H9 (cell line): ENCODE measurements around the gene PUS7. TPM values are rescaled to one million over a fixed set of nuclear protein-coding genes. Genes with fewer than 3 reads are reported as not detected.

Experiments
- DNase-seq: peaks from one replicate; pipeline ENCODE4 v3.0.0-alpha.2; 2017
- H2AFZ ChIP-seq: one replicate; pipeline ENCODE4 v1.6.1; 2013; ENCODE audit warnings: mild to moderate bottlenecking, low read length, control low read depth, moderate library complexity
- H2AK5ac ChIP-seq: 2 replicates; pipeline ENCODE4 v1.6.1; 2013; ENCODE audit warnings: low read length, control low read depth, mixed read lengths; ENCODE audit not compliant: insufficient read length
- H2BK120ac ChIP-seq: one replicate; pipeline ENCODE4 v1.6.1; 2013; ENCODE audit warnings: low read depth, mild to moderate bottlenecking, low read length, control low read depth, inconsistent platforms; ENCODE audit not compliant: poor library complexity, severe bottlenecking
- H2BK12ac ChIP-seq: 2 replicates; pipeline ENCODE4 v1.6.1; 2013; ENCODE audit warnings: low read length, control low read depth, mixed read lengths, low read depth; ENCODE audit not compliant: insufficient read length
- H2BK15ac ChIP-seq: 2 replicates; pipeline ENCODE4 v1.6.1; 2013; ENCODE audit warnings: low read depth, low read length, control low read depth
- H2BK20ac ChIP-seq: one replicate; pipeline ENCODE4 v1.6.1; 2013; ENCODE audit warnings: low read depth, mild to moderate bottlenecking, low read length, control low read depth, inconsistent platforms; ENCODE audit not compliant: poor library complexity, severe bottlenecking
- H2BK5ac ChIP-seq: 2 replicates; pipeline ENCODE4 v1.6.1; 2013; ENCODE audit warnings: low read length, control low read depth, mixed read lengths; ENCODE audit not compliant: insufficient read length
- H3K14ac ChIP-seq: 2 replicates; pipeline ENCODE4 v1.6.1; 2013; ENCODE audit warnings: low read length, control low read depth; ENCODE audit not compliant: insufficient read depth
- H3K18ac ChIP-seq: 2 replicates; pipeline ENCODE4 v1.6.1; 2013; ENCODE audit warnings: low read depth, mild to moderate bottlenecking, mixed read lengths, low read length, control low read depth; ENCODE audit not compliant: insufficient read length
- H3K23ac ChIP-seq: 2 replicates; pipeline ENCODE4 v1.6.1; 2013; ENCODE audit warnings: low read length, control low read depth, mixed read lengths, low read depth; ENCODE audit not compliant: insufficient read length
- H3K23me2 ChIP-seq: 2 replicates; pipeline ENCODE4 v1.6.1; 2013; ENCODE audit warnings: low read depth, mild to moderate bottlenecking, mixed read lengths, low read length, control low read depth; ENCODE audit not compliant: insufficient read length, poor library complexity, severe bottlenecking
- H3K27ac ChIP-seq: 2 replicates; pipeline ENCODE4 v1.5.1; 2013; ENCODE audit warnings: low read length, control low read depth, mixed read lengths, low read depth; ENCODE audit not compliant: insufficient read length
- H3K27me3 ChIP-seq: 2 replicates; pipeline ENCODE4 v1.6.1; 2013; ENCODE audit warnings: low read length, control low read depth, inconsistent platforms; ENCODE audit not compliant: insufficient read depth
- H3K4ac ChIP-seq: 2 replicates; pipeline ENCODE4 v1.6.1; 2013; ENCODE audit warnings: low read depth, mild to moderate bottlenecking, control low read depth, inconsistent platforms, low read length, moderate library complexity
- H3K4me1 ChIP-seq: 2 replicates; pipeline ENCODE4 v1.6.1; 2013; ENCODE audit warnings: low read length, control low read depth, inconsistent platforms; ENCODE audit not compliant: insufficient read depth
- H3K4me2 ChIP-seq: 2 replicates; pipeline ENCODE4 v1.6.1; 2013; ENCODE audit warnings: low read length, control low read depth, mixed read lengths; ENCODE audit not compliant: insufficient read length, insufficient read depth
- H3K56ac ChIP-seq: 2 replicates; pipeline ENCODE4 v1.6.1; 2013; ENCODE audit warnings: low read depth, mild to moderate bottlenecking, mixed read lengths, low read length, control low read depth; ENCODE audit not compliant: insufficient read length
- H3K79me1 ChIP-seq: 2 replicates; pipeline ENCODE4 v1.6.1; 2013; ENCODE audit warnings: low read depth, mild to moderate bottlenecking, moderate library complexity, low read length, control low read depth, inconsistent platforms; ENCODE audit not compliant: insufficient read depth, poor library complexity, severe bottlenecking
- H3K79me2 ChIP-seq: 2 replicates; pipeline ENCODE4 v1.6.1; 2013; ENCODE audit warnings: low read length, control low read depth, inconsistent platforms; ENCODE audit not compliant: insufficient read depth
- H3K9ac ChIP-seq: 2 replicates; pipeline ENCODE4 v1.6.1; 2013; ENCODE audit warnings: low read length, control low read depth, mixed read lengths; ENCODE audit not compliant: insufficient read length; ENCODE audit errors: extremely low read depth
- H3K9me3 ChIP-seq: one replicate; pipeline ENCODE4 v1.6.1; 2013; ENCODE audit warnings: low read depth, low read length, inconsistent platforms; ENCODE audit not compliant: control insufficient read depth
- H3T11ph ChIP-seq: one replicate; pipeline ENCODE4 v1.6.1; 2013; ENCODE audit warnings: mild to moderate bottlenecking, low read length, control low read depth, inconsistent platforms
- H4K20me1 ChIP-seq: one replicate; pipeline ENCODE4 v1.6.1; 2013; ENCODE audit not compliant: control insufficient read depth, insufficient read length, insufficient read depth
- H4K5ac ChIP-seq: 2 replicates; pipeline ENCODE4 v1.6.1; 2013; ENCODE audit warnings: low read depth, mild to moderate bottlenecking, mixed read lengths, low read length, control low read depth; ENCODE audit not compliant: insufficient read length
- H4K8ac ChIP-seq: replicated peaks from 2 replicates; pipeline ENCODE4 v1.6.1; 2013; ENCODE audit warnings: low read length, control low read depth, mixed read lengths, low read depth; ENCODE audit not compliant: insufficient read length
- H4K91ac ChIP-seq: 2 replicates; pipeline ENCODE4 v1.6.1; 2013; ENCODE audit warnings: low read depth, mild to moderate bottlenecking, moderate library complexity, mixed read lengths, low read length, control low read depth; ENCODE audit not compliant: insufficient read length
- H3K27ac Mint-ChIP-seq, 3 experiments: 2 replicates in 2 of 3; 3 replicates in 1 of 3; pipeline ENCODE4 v1.8.0; 2020 to 2021; ENCODE audit warnings: mixed read lengths in 3 of 3, mild to moderate bottlenecking in 1 of 3, moderate library complexity in 1 of 3
- H3K27me3 Mint-ChIP-seq: 2 replicates; pipeline ENCODE4 v1.8.0; 2021; ENCODE audit warnings: low read depth, mild to moderate bottlenecking, moderate library complexity, mixed read lengths
- H3K36me3 Mint-ChIP-seq, 3 experiments: 2 replicates in 2 of 3; 3 replicates in 1 of 3; pipeline ENCODE4 v1.8.0; 2020 to 2021; ENCODE audit warnings: low read depth in 3 of 3, mixed read lengths in 3 of 3; ENCODE audit not compliant: insufficient read depth in 1 of 3
- H3K4me1 Mint-ChIP-seq, 2 experiments: 2 replicates each; pipeline ENCODE4 v1.8.0; 2020; ENCODE audit warnings: mixed read lengths in 2 of 2
- H3K4me3 Mint-ChIP-seq, 2 experiments: 2 replicates in 1 of 2; 3 replicates in 1 of 2; pipeline ENCODE4 v1.8.0; 2020 to 2021; ENCODE audit warnings: mild to moderate bottlenecking in 2 of 2, mixed read lengths in 2 of 2, moderate library complexity in 1 of 2
- H3K9me3 Mint-ChIP-seq, 2 experiments: 2 replicates in 1 of 2; 3 replicates in 1 of 2; pipeline ENCODE4 v1.8.0; 2020; ENCODE audit warnings: mild to moderate bottlenecking in 2 of 2, mixed read lengths in 2 of 2, moderate library complexity in 1 of 2
- CTCF ChIP-seq: fragments of 200-600 bp; sonication (generic); conservative IDR thresholded peaks from 3 replicates; pipeline ENCODE4 v1.8.0; 2021; ENCODE audit warnings: antibody characterized with exemption, mild to moderate bottlenecking
- WGBS: extraction: QIAGEN DNeasy Blood & Tissue Kit; methylation state at CpG from one replicate; pipeline ENCODE4 v1.1.7; 2013; ENCODE audit warnings: missing lambda C conversion rate, low lambda C conversion rate, mixed read lengths; ENCODE audit not compliant: insufficient read length; ENCODE audit errors: extremely low coverage; 5-methylcytosine and 5-hydroxymethylcytosine counted together
- total RNA-seq: library from RNA; stranded (reverse); gene quantifications from 2 replicates; pipeline ENCODE4 v1.2.1, GENCODE V29; 2021

The PUS7 gene
- total RNA-seq, 1 experiment from 2014 or later, result 54.3 TPM

- no peaks in the 10 kb centered on the region for H3K9me3 ChIP-seq
- no peak overlapping the region for H4K91ac ChIP-seq
- no peak for DNase-seq
- H3K23me2 ChIP-seq, result no peaks in the 10 kb centered on the region
- no peak overlapping the region for H3K4me2 ChIP-seq
- no peak overlapping the region for H3K56ac ChIP-seq
- H3K79me2 ChIP-seq, result no peaks in the 10 kb centered on the region
- H3K9ac ChIP-seq, result no peak overlapping the region
- Mint-ChIP-seq H3K27me3 (no peaks in the 10 kb centered on the region; the same call in 1 of the 2 replicates), H3K27ac (no peak overlapping the region), H3K4me3 (no peak overlapping the region), H3K36me3 (peaks cover 27 to 74% (median 58%) of the 10 kb centered on the region in 3 experiments), H3K4me1 (no peaks in the 10 kb centered on the region), H3K9me3 (peaks cover 0 to 4% of the 10 kb centered on the region in 2 experiments; a peak in 1 of 5 replicates)
- H4K8ac ChIP-seq, result no peak overlapping the region
- no peak overlapping the region for H3K23ac ChIP-seq
- H2BK15ac ChIP-seq, result no peak overlapping the region
- no peak overlapping the region for H2BK5ac ChIP-seq
- H2BK12ac ChIP-seq, result no peak overlapping the region
- no peak overlapping the region for H2AFZ ChIP-seq
- H2BK20ac ChIP-seq, result no peak overlapping the region
- H3K79me1 ChIP-seq, result no peaks in the 10 kb centered on the region
- no peak overlapping the region for H2BK120ac ChIP-seq
- no peak overlapping the region for H3T11ph ChIP-seq
- no peak overlapping the region for H3K18ac ChIP-seq
- no peak overlapping the region for H4K5ac ChIP-seq
- WGBS, result no CpG with 5 or more reads among the region's 5 CpGs
- H3K27me3 ChIP-seq, result no peaks in the 10 kb centered on the region
- TF ChIP-seq CTCF, result no peak
- H3K14ac ChIP-seq, result no peak overlapping the region
- no peaks in the 10 kb centered on the region for H4K20me1 ChIP-seq
- no peak overlapping the region for H3K27ac ChIP-seq
- no peak overlapping the region for H2AK5ac ChIP-seq
- no peaks in the 10 kb centered on the region for H3K4me1 ChIP-seq
- no peak overlapping the region for H3K4ac ChIP-seq
These were observed 43.5 kb downstream of the PUS7 start for GRCh38 chr7:105478606-105479005.
